Thyroid gland (tissue), 4 donors: ENCODE data around the gene PMM2.

Experiments
- CTCF ChIP-seq, 6 experiments: fragments of 200-600 bp in 3 of 6; fragments of 450-650 bp in 3 of 6; sonication (generic) in 3 of 6; IDR thresholded peaks; one replicate each; pipeline ENCODE4 v1.5.1; 2016 to 2019; ENCODE audit warnings: antibody characterized with exemption in 6 of 6, mild to moderate bottlenecking in 2 of 6, inconsistent platforms in 1 of 6, moderate library complexity in 1 of 6
- POLR2A ChIP-seq, 2 donors: fragments of 450-650 bp; IDR thresholded peaks; one replicate each; pipeline ENCODE4 v1.6.1; 2017; ENCODE audit warnings: antibody characterized with exemption in 2 of 2, mild to moderate bottlenecking in 2 of 2, moderate library complexity in 1 of 2

- TF ChIP-seq CTCF (IDR thresholded peaks at IDR 0.05) (peak in 2 of 6 experiments; percentile 3 to 8), POLR2A (IDR thresholded peaks at IDR 0.05) (peak; percentile 35 to 48)
These were observed 71.0 kb downstream of the PMM2 start, which contains the start of gene CARHSP1 for GRCh38 chr16:8868416-8869211.
